ENCODE measurements around the gene ETNPPL. TPM values are rescaled to one million over a fixed set of nuclear protein-coding genes. Genes with fewer than 3 reads are reported as not detected.

Gene ETNPPL
- total RNA-seq, 2 donors from 2014 or later = not detected

GRCh38 chr4:108700081-108700757, 62.6 kb downstream of the ETNPPL start:
- Histone ChIP-seq H3K36me3 (no peaks in the 10 kb centered on the region), H3K9me3 (no peaks in the 10 kb centered on the region), H3K4me1 (no peaks in the 10 kb centered on the region), H3K27ac (no peak overlapping the region), H3K4me3 (no peak overlapping the region), H3K9ac (ENCODE audit: low read depth in 2 of 2, low read length in 2 of 2) (no peak overlapping the region), H3K27me3 (no peaks in the 10 kb centered on the region)
- intact Hi-C loops (cut with DNase I) = no loop called here
- TF ChIP-seq, protein P1, sequence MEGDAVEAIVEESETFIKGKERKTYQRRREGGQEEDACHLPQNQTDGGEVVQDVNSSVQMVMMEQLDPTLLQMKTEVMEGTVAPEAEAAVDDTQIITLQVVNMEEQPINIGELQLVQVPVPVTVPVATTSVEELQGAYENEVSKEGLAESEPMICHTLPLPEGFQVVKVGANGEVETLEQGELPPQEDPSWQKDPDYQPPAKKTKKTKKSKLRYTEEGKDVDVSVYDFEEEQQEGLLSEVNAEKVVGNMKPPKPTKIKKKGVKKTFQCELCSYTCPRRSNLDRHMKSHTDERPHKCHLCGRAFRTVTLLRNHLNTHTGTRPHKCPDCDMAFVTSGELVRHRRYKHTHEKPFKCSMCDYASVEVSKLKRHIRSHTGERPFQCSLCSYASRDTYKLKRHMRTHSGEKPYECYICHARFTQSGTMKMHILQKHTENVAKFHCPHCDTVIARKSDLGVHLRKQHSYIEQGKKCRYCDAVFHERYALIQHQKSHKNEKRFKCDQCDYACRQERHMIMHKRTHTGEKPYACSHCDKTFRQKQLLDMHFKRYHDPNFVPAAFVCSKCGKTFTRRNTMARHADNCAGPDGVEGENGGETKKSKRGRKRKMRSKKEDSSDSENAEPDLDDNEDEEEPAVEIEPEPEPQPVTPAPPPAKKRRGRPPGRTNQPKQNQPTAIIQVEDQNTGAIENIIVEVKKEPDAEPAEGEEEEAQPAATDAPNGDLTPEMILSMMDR (IDR thresholded peaks at IDR 0.05) = no peak
- DNase-seq = no peak

- H3K27me3 ChIP-seq = no peaks in the 10 kb centered on the region
- H3K9me3 ChIP-seq = no peaks in the 10 kb centered on the region
- TF ChIP-seq, protein P1 (IDR thresholded peaks at IDR 0.05) = no peak
- intact Hi-C loops (cut with DNase I) = no loop called here
- H3K27ac ChIP-seq = no peak overlapping the region
- no peak overlapping the region for H3K9ac ChIP-seq (ENCODE audit: low read depth in 2 of 2, low read length in 2 of 2)
- no peaks in the 10 kb centered on the region for H3K36me3 ChIP-seq
- H3K4me3 ChIP-seq = no peak overlapping the region
- DNase-seq = no peak
- no peaks in the 10 kb centered on the region for H3K4me1 ChIP-seq
Measured at GRCh38 chr4:108696160-108696559, 66.7 kb downstream of the ETNPPL start.

DNA sequence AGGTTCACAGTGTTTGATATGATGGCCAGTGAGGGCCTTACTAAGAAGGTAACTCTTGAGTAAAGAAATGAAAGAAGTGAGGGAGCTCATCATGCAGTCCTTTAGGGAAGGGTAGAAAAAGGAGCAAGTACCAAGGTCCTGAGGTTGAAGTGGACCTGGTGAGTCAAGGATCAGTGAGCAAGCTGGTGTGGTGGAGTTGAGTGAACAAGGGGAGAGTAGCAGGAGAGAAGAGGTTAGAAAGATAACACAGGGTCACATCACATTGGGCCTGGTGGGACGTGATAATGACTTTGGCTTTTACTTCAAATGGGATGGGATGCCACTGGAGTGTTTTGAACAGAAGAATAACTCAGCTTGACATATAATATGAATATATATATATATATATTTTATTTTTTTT, 67.8 kb downstream of the ETNPPL start:
- TF ChIP-seq, protein P1 (IDR thresholded peaks at IDR 0.05) = no peak
- H3K4me3 ChIP-seq = no peak overlapping the region
- no peaks in the 10 kb centered on the region for H3K36me3 ChIP-seq
- no peak overlapping the region for H3K9ac ChIP-seq (ENCODE audit: low read depth in 2 of 2, low read length in 2 of 2)
- intact Hi-C loops (cut with DNase I) = no loop called here
- no peak overlapping the region for H3K27ac ChIP-seq
- DNase-seq = no peak
- no peaks in the 10 kb centered on the region for H3K4me1 ChIP-seq
- H3K27me3 ChIP-seq = no peaks in the 10 kb centered on the region
- no peaks in the 10 kb centered on the region for H3K9me3 ChIP-seq

DNA sequence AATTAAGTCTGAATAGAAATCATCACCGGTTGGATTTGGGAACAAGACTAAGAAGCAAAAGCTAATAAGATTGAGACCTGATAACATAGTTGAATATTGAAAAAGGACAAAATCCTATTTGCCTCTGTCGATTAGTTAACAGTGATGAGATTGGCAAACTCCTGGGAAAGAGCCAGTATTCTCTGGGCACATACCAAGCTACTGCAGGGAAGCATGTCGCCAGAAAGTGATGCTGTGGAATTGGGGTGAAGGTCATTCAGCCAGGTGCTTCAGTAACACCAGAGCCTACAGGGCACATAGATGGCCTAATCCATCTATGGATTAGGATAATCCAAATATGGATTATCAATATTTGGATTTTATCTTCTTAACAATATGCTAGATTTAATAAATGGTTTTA, 68.4 kb downstream of the ETNPPL start:
- Histone ChIP-seq H3K36me3 (no peaks in the 10 kb centered on the region), H3K9ac (ENCODE audit: low read depth in 2 of 2, low read length in 2 of 2) (no peak overlapping the region), H3K4me3 (no peak overlapping the region), H3K27me3 (no peaks in the 10 kb centered on the region), H3K4me1 (no peaks in the 10 kb centered on the region), H3K27ac (no peak overlapping the region), H3K9me3 (no peaks in the 10 kb centered on the region)
- intact Hi-C loops (cut with DNase I) = no loop called here
- TF ChIP-seq, protein P1 (IDR thresholded peaks at IDR 0.05) = no peak
- no peak for DNase-seq

DNA sequence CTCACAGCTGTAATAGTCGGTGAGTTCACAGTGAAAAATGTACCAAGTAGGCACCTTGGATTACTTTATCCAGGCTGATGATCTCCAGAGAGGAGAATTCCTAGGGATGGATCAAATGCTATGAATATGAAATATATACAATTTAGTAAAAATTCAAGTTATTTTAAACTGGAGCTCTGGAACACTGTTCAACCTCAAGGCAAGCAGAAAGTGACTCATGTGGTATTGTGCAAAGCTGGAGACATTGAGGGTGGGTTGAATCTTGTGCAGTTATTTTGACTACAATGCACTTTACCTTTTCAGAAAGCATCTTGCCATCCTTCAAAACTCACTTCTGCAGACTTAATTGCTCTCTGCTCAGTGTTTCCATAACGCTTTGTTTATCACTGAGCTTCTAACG, 69.0 kb downstream of the ETNPPL start:
- Histone ChIP-seq H3K4me3 (no peak overlapping the region), H3K27me3 (no peaks in the 10 kb centered on the region), H3K9me3 (no peaks in the 10 kb centered on the region), H3K4me1 (no peaks in the 10 kb centered on the region), H3K9ac (ENCODE audit: low read depth in 2 of 2, low read length in 2 of 2) (no peak overlapping the region), H3K27ac (no peak overlapping the region), H3K36me3 (no peaks in the 10 kb centered on the region)
- TF ChIP-seq, protein P1 (IDR thresholded peaks at IDR 0.05) = no peak
- intact Hi-C loops (cut with DNase I) = no loop called here
- no peak for DNase-seq
